ENCODE data around the gene EXOC6B. TPM values are rescaled to one million over a fixed set of nuclear protein-coding genes. Genes with fewer than 3 reads are reported as not detected.
A peak's percentile ranks its signal among the peaks of the same experiment; 100 is the strongest.

The EXOC6B gene
- total and polyA plus RNA-seq, 4 donors: 5.8 to 45.9 (median 26.2) TPM

GRCh38 chr2:72131371-72131891 lies 694.4 kb downstream of the EXOC6B start:
- H3K4me1 ChIP-seq (ENCODE audit: control insufficient read depth in 1 of 2, insufficient read depth in 2 of 2, low read length in 2 of 2): no peaks in the 10 kb centered on the region
- H3K36me3 ChIP-seq (ENCODE audit: control insufficient read depth in 1 of 2, insufficient read depth in 2 of 2, low read length in 1 of 2): no peaks in the 10 kb centered on the region
- H3K9me3 ChIP-seq (ENCODE audit: control insufficient read depth, low read length): no peaks in the 10 kb centered on the region
- no peaks in the 10 kb centered on the region for H3K27me3 ChIP-seq (ENCODE audit: control insufficient read depth in 1 of 2, insufficient read depth in 2 of 2, low read length in 1 of 2)
- no peak overlapping the region for H3K27ac ChIP-seq (ENCODE audit: low read depth in 1 of 2, low read length in 2 of 2)
- DNase-seq (peak; percentile 34 to 71), ATAC-seq (ENCODE audit: low FRiP score) (no peak)
- 95 to 97% methylated on average over 16 of the region's 16 CpGs for WGBS, 2 donors
- H3K4me3 ChIP-seq (ENCODE audit: low read length in 2 of 2): no peak overlapping the region
- intact Hi-C loops (cut with DNase I): no loop called here

GRCh38 chr2:72130659-72131360 lies 695.0 kb downstream of the EXOC6B start:
- no peaks in the 10 kb centered on the region for H3K36me3 ChIP-seq (ENCODE audit: control insufficient read depth in 1 of 2, insufficient read depth in 2 of 2, low read length in 1 of 2)
- no peaks in the 10 kb centered on the region for H3K9me3 ChIP-seq (ENCODE audit: control insufficient read depth, low read length)
- DNase-seq: peak in 1 of 2 donors; percentile 20
- intact Hi-C loops (cut with DNase I): no loop called here
- H3K4me3 ChIP-seq (ENCODE audit: low read length in 2 of 2): no peak overlapping the region
- H3K27me3 ChIP-seq (ENCODE audit: control insufficient read depth in 1 of 2, insufficient read depth in 2 of 2, low read length in 1 of 2): no peaks in the 10 kb centered on the region
- no peak for ATAC-seq (ENCODE audit: low FRiP score)
- 91 to 93% methylated on average over 26 of the region's 26 CpGs for whole genome bisulfite sequencing, 2 donors
- no peak overlapping the region for H3K27ac ChIP-seq (ENCODE audit: low read depth in 1 of 2, low read length in 2 of 2)
- no peaks in the 10 kb centered on the region for H3K4me1 ChIP-seq (ENCODE audit: control insufficient read depth in 1 of 2, insufficient read depth in 2 of 2, low read length in 2 of 2)

- no peaks in the 10 kb centered on the region for H3K36me3 ChIP-seq (ENCODE audit: control insufficient read depth in 1 of 2, insufficient read depth in 2 of 2, low read length in 1 of 2)
- peak in 1 of 2 donors; percentile 31 for DNase-seq
- H3K4me3 ChIP-seq (ENCODE audit: low read length in 2 of 2): no peak overlapping the region
- H3K27me3 ChIP-seq (ENCODE audit: control insufficient read depth in 1 of 2, insufficient read depth in 2 of 2, low read length in 1 of 2): no peaks in the 10 kb centered on the region
- no peaks in the 10 kb centered on the region for H3K4me1 ChIP-seq (ENCODE audit: control insufficient read depth in 1 of 2, insufficient read depth in 2 of 2, low read length in 2 of 2)
- H3K27ac ChIP-seq (ENCODE audit: low read depth in 1 of 2, low read length in 2 of 2): no peak overlapping the region
- no peak for ATAC-seq (ENCODE audit: low FRiP score)
- H3K9me3 ChIP-seq (ENCODE audit: control insufficient read depth, low read length): no peaks in the 10 kb centered on the region
- intact Hi-C loops (cut with DNase I): no loop called here
- 81 to 85% methylated on average over 9 of the region's 9 CpGs for WGBS, 2 donors
These were observed 696.0 kb downstream of the EXOC6B start for GRCh38 chr2:72129681-72130340.

GRCh38 chr2:72128843-72129227 lies 697.0 kb downstream of the EXOC6B start:
- 74 to 85% methylated on average over 11 of the region's 11 CpGs for WGBS, 2 donors
- H3K4me1 ChIP-seq (ENCODE audit: control insufficient read depth in 1 of 2, insufficient read depth in 2 of 2, low read length in 2 of 2): no peaks in the 10 kb centered on the region
- ATAC-seq (ENCODE audit: low FRiP score): no peak
- H3K27me3 ChIP-seq (ENCODE audit: control insufficient read depth in 1 of 2, insufficient read depth in 2 of 2, low read length in 1 of 2): no peaks in the 10 kb centered on the region
- peak in 1 of 2 donors; percentile 24 for DNase-seq
- intact Hi-C loops (cut with DNase I): no loop called here
- H3K4me3 ChIP-seq (ENCODE audit: low read length in 2 of 2): no peak overlapping the region
- no peaks in the 10 kb centered on the region for H3K9me3 ChIP-seq (ENCODE audit: control insufficient read depth, low read length)
- no peaks in the 10 kb centered on the region for H3K36me3 ChIP-seq (ENCODE audit: control insufficient read depth in 1 of 2, insufficient read depth in 2 of 2, low read length in 1 of 2)
- H3K27ac ChIP-seq (ENCODE audit: low read depth in 1 of 2, low read length in 2 of 2): no peak overlapping the region

GRCh38 chr2:72128059-72128842 lies 697.6 kb downstream of the EXOC6B start:
- H3K36me3 ChIP-seq (ENCODE audit: control insufficient read depth in 1 of 2, insufficient read depth in 2 of 2, low read length in 1 of 2): no peaks in the 10 kb centered on the region
- H3K4me1 ChIP-seq (ENCODE audit: control insufficient read depth in 1 of 2, insufficient read depth in 2 of 2, low read length in 2 of 2): no peaks in the 10 kb centered on the region
- DNase-seq (peak in 1 of 2 donors; percentile 38), ATAC-seq (ENCODE audit: low FRiP score) (no peak)
- no peaks in the 10 kb centered on the region for H3K27me3 ChIP-seq (ENCODE audit: control insufficient read depth in 1 of 2, insufficient read depth in 2 of 2, low read length in 1 of 2)
- 84 to 92% methylated on average over 24 of the region's 24 CpGs for WGBS, 2 donors
- H3K4me3 ChIP-seq (ENCODE audit: low read length in 2 of 2): no peak overlapping the region
- intact Hi-C loops (cut with DNase I): no loop called here
- no peak overlapping the region for H3K27ac ChIP-seq (ENCODE audit: low read depth in 1 of 2, low read length in 2 of 2)
- H3K9me3 ChIP-seq (ENCODE audit: control insufficient read depth, low read length): no peaks in the 10 kb centered on the region

- H3K9me3 ChIP-seq (ENCODE audit: control insufficient read depth, low read length): no peaks in the 10 kb centered on the region
- WGBS, 2 donors: 75 to 80% methylated on average over 21 of the region's 21 CpGs
- no peak overlapping the region for H3K4me3 ChIP-seq (ENCODE audit: low read length in 2 of 2)
- no peak overlapping the region for H3K27ac ChIP-seq (ENCODE audit: low read depth in 1 of 2, low read length in 2 of 2)
- H3K27me3 ChIP-seq (ENCODE audit: control insufficient read depth in 1 of 2, insufficient read depth in 2 of 2, low read length in 1 of 2): no peaks in the 10 kb centered on the region
- H3K36me3 ChIP-seq (ENCODE audit: control insufficient read depth in 1 of 2, insufficient read depth in 2 of 2, low read length in 1 of 2): no peaks in the 10 kb centered on the region
- intact Hi-C loops (cut with DNase I): no loop called here
- no peaks in the 10 kb centered on the region for H3K4me1 ChIP-seq (ENCODE audit: control insufficient read depth in 1 of 2, insufficient read depth in 2 of 2, low read length in 2 of 2)
- DNase-seq: peak in 1 of 2 donors; percentile 59
- ATAC-seq (ENCODE audit: low FRiP score): no peak
These were observed 698.3 kb downstream of the EXOC6B start for GRCh38 chr2:72127401-72128058.

- no peak overlapping the region for H3K27ac ChIP-seq (ENCODE audit: low read depth in 1 of 2, low read length in 2 of 2)
- intact Hi-C loops (cut with DNase I): no loop called here
- H3K9me3 ChIP-seq (ENCODE audit: control insufficient read depth, low read length): no peaks in the 10 kb centered on the region
- 92% methylated on average over 10 of the region's 10 CpGs for WGBS, 2 donors
- no peaks in the 10 kb centered on the region for H3K27me3 ChIP-seq (ENCODE audit: control insufficient read depth in 1 of 2, insufficient read depth in 2 of 2, low read length in 1 of 2)
- H3K36me3 ChIP-seq (ENCODE audit: control insufficient read depth in 1 of 2, insufficient read depth in 2 of 2, low read length in 1 of 2): no peaks in the 10 kb centered on the region
- no peaks in the 10 kb centered on the region for H3K4me1 ChIP-seq (ENCODE audit: control insufficient read depth in 1 of 2, insufficient read depth in 2 of 2, low read length in 2 of 2)
- ATAC-seq (ENCODE audit: low FRiP score) (no peak), DNase-seq (no peak)
- H3K4me3 ChIP-seq (ENCODE audit: low read length in 2 of 2): no peak overlapping the region
These were observed 699.4 kb downstream of the EXOC6B start for GRCh38 chr2:72126186-72127100.
